ENCODE results near the gene INIP.

DNA sequence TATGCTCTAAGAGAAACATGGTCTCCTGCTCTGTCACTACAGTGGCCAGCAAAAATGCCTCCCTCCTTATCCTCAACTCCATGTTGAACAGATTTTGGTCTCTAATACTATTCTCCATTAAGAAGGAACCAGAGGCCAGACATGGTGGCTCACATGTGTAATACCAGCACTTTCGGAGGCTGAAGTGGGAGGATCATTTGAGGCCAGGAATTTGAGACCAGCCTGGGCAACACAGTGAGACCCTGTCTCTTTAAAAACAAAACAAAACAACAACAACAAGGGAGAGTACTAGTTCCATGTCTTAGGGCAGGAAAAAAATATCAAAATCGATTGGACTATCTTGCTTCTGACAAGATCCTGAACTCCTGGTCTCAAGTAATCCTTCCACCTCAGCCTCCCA is 14.6 kb downstream of the INIP start:
- TF ChIP-seq GATA2 (IDR thresholded peaks at IDR 0.05; ENCODE audit: low read depth, low read length) (no peak), GATA3 (IDR thresholded peaks at IDR 0.05; ENCODE audit: low read depth, low read length) (no peak)
